ENCODE results near the gene ZNF212.
"Not testable (repeated sequence)": the region's sequence is repeated elsewhere in the genome, so short reads cannot be mapped to it uniquely, and the experiment has no call there.

The ZNF212 gene

GRCh38 chr7:149220534-149220933, 18.9 kb upstream of the ZNF212 start:
- DNase-seq (ENCODE audit: low spot score): no peak
- no peak for TF ChIP-seq CTCF (IDR thresholded peaks at IDR 0.05; ENCODE audit: borderline replicate concordance, control extremely low read depth, extremely low read depth, insufficient read depth, missing control alignments)
- in situ Hi-C loops (cut with MboI; ENCODE audit: low sequenced_read_pairs, unreplicated experiment): no loop called here

GRCh38 chr7:149223176-149223575, 16.3 kb upstream of the ZNF212 start:
- DNase-seq (ENCODE audit: low spot score): no peak
- TF ChIP-seq CTCF (IDR thresholded peaks at IDR 0.05; ENCODE audit: borderline replicate concordance, control extremely low read depth, extremely low read depth, insufficient read depth, missing control alignments): no peak
- in situ Hi-C loops (cut with MboI; ENCODE audit: low sequenced_read_pairs, unreplicated experiment): no loop called here

- TF ChIP-seq CTCF (IDR thresholded peaks at IDR 0.05; ENCODE audit: borderline replicate concordance, control extremely low read depth, extremely low read depth, insufficient read depth, missing control alignments): no peak
- in situ Hi-C loops (cut with MboI; ENCODE audit: low sequenced_read_pairs, unreplicated experiment): no loop called here
- no peak for DNase-seq (ENCODE audit: low spot score)
Observed at GRCh38 chr7:149223761-149224160, 15.7 kb upstream of the ZNF212 start.

GRCh38 chr7:149224352-149224751, 15.1 kb upstream of the ZNF212 start:
- in situ Hi-C loops (cut with MboI; ENCODE audit: low sequenced_read_pairs, unreplicated experiment): no loop called here
- DNase-seq (ENCODE audit: low spot score): no peak
- TF ChIP-seq CTCF (IDR thresholded peaks at IDR 0.05; ENCODE audit: borderline replicate concordance, control extremely low read depth, extremely low read depth, insufficient read depth, missing control alignments): no peak

- TF ChIP-seq CTCF (IDR thresholded peaks at IDR 0.05; ENCODE audit: borderline replicate concordance, control extremely low read depth, extremely low read depth, insufficient read depth, missing control alignments): no peak
- no peak for DNase-seq (ENCODE audit: low spot score)
- in situ Hi-C loops (cut with MboI; ENCODE audit: low sequenced_read_pairs, unreplicated experiment): no loop called here
Observed at GRCh38 chr7:149225106-149225505, 14.3 kb upstream of the ZNF212 start.

- no peak for TF ChIP-seq CTCF (IDR thresholded peaks at IDR 0.05; ENCODE audit: borderline replicate concordance, control extremely low read depth, extremely low read depth, insufficient read depth, missing control alignments)
- in situ Hi-C loops (cut with MboI; ENCODE audit: low sequenced_read_pairs, unreplicated experiment): no loop called here
- DNase-seq (ENCODE audit: low spot score): no peak
Observed at GRCh38 chr7:149225656-149226055, 13.8 kb upstream of the ZNF212 start.

- in situ Hi-C loops (cut with MboI; ENCODE audit: low sequenced_read_pairs, unreplicated experiment): not testable (repeated sequence)
Observed at GRCh38 chr7:149226366-149226765, 13.1 kb upstream of the ZNF212 start.

More at GRCh38 chr7:149226366-149226765, 13.1 kb upstream of the ZNF212 start:
- DNase-seq (ENCODE audit: low spot score): not testable (repeated sequence)

All from GM13976 (cell line).